ENCODE results near the gene FRMPD4. TPM values are rescaled to one million over a fixed set of nuclear protein-coding genes. Genes with fewer than 3 reads are reported as not detected.

Gene FRMPD4
- total and polyA plus RNA-seq, 2 experiments from 2014 or later = 0.19 to 0.80 TPM

- Histone ChIP-seq H3F3A (replicated peaks; ENCODE audit: low read depth) (no peaks in the 10 kb centered on the region), H3K4me1 (ENCODE audit: insufficient read depth) (no peaks in the 10 kb centered on the region), H3K27me3 (ENCODE audit: insufficient read depth) (peaks cover 36% of the 10 kb centered on the region), H3K4me3 (no peak overlapping the region), H3K79me2 (replicated peaks; ENCODE audit: insufficient read depth) (no peaks in the 10 kb centered on the region), H3K4me2 (no peak overlapping the region), H2AFZ (no peak overlapping the region), H3K36me3 (ENCODE audit: insufficient read depth) (no peaks in the 10 kb centered on the region), H3K27ac (ENCODE audit: low read depth) (no peak overlapping the region), H4K20me1 (replicated peaks; ENCODE audit: insufficient read depth) (no peaks in the 10 kb centered on the region), H3K9me2 (ENCODE audit: insufficient read depth) (no peaks in the 10 kb centered on the region)
- no peak for DNase-seq (ENCODE audit: low spot score)
- H3K4me3 Mint-ChIP-seq = no peak overlapping the region
- TF ChIP-seq NANOG (IDR thresholded peaks at IDR 0.05; ENCODE audit: borderline replicate concordance) (no peak), ZNF462 (CRISPR knock-in tag; IDR thresholded peaks at IDR 0.05) (no peak), JUNB (IDR thresholded peaks at IDR 0.05; ENCODE audit: unreplicated experiment) (no peak)
- no peak overlapping the region for H3K27ac Mint-ChIP-seq
- no peak for ATAC-seq
- no peaks in the 10 kb centered on the region for H3K36me3 Mint-ChIP-seq (ENCODE audit: low read depth)
- peaks cover 23% of the 10 kb centered on the region for H3K27me3 Mint-ChIP-seq (ENCODE audit: insufficient read depth, low read depth, poor library complexity)
- H3K4me1 Mint-ChIP-seq = peaks cover 8% of the 10 kb centered on the region; the same call in 2 of the 3 replicates
- no peaks in the 10 kb centered on the region; the same call in 2 of the 3 replicates for H3K9me3 Mint-ChIP-seq
These were observed 3.2 kb downstream of the FRMPD4 start for GRCh38 chrX:12141511-12141910.

GRCh38 chrX:12142661-12143060 lies 4.4 kb downstream of the FRMPD4 start:
- TF ChIP-seq EZH2 (IDR thresholded peaks at IDR 0.05; ENCODE audit: low read depth, unreplicated experiment) (no peak), ZNF331 (CRISPR knock-in tag; IDR thresholded peaks at IDR 0.05; ENCODE audit: low read depth) (no peak), ETS1 (IDR thresholded peaks at IDR 0.05) (no peak), STAT1 (IDR thresholded peaks at IDR 0.05; ENCODE audit: unreplicated experiment) (no peak), EZH2phosphoT487 (IDR thresholded peaks at IDR 0.05; ENCODE audit: unreplicated experiment) (no peak), POLR2AphosphoS5 (IDR thresholded peaks at IDR 0.05; ENCODE audit: low read depth) (no peak), NANOG (IDR thresholded peaks at IDR 0.05; ENCODE audit: borderline replicate concordance) (no peak), ZNF114 (CRISPR knock-in tag; IDR thresholded peaks at IDR 0.05) (no peak), REST (IDR thresholded peaks at IDR 0.05; ENCODE audit: unreplicated experiment) (no peak)
- Histone ChIP-seq H3K4me3 (no peak overlapping the region), H2AFZ (no peak overlapping the region), H3K4me2 (no peak overlapping the region), H4K20me1 (replicated peaks; ENCODE audit: insufficient read depth) (no peaks in the 10 kb centered on the region), H3K36me3 (ENCODE audit: insufficient read depth) (no peaks in the 10 kb centered on the region), H3K27me3 (ENCODE audit: insufficient read depth) (peaks cover 24% of the 10 kb centered on the region), H3K79me2 (replicated peaks; ENCODE audit: insufficient read depth) (no peaks in the 10 kb centered on the region), H3K27ac (ENCODE audit: low read depth) (no peak overlapping the region), H3F3A (replicated peaks; ENCODE audit: low read depth) (no peaks in the 10 kb centered on the region), H3K9me2 (ENCODE audit: insufficient read depth) (no peaks in the 10 kb centered on the region), H3K4me1 (ENCODE audit: insufficient read depth) (no peaks in the 10 kb centered on the region)
- Mint-ChIP-seq H3K4me1 (peaks cover under 1% of the 10 kb centered on the region; the same call in 1 of the 3 replicates), H3K4me3 (no peak overlapping the region), H3K27me3 (ENCODE audit: insufficient read depth, low read depth, poor library complexity) (peaks cover 16% of the 10 kb centered on the region), H3K9me3 (no peaks in the 10 kb centered on the region; the same call in 2 of the 3 replicates), H3K36me3 (ENCODE audit: low read depth) (no peaks in the 10 kb centered on the region), H3K27ac (no peak overlapping the region)
- ATAC-seq (no peak), DNase-seq (ENCODE audit: low spot score) (no peak)

Measured in GM23338 (cell line).